HG03280 (cell line): ENCODE measurements around the gene CUL5.

ENCODE experiments used
- ATAC-seq: cut with Tn5 transposase; IDR thresholded peaks from one replicate; pipeline ENCODE4 v1.9.1; 2021; ENCODE audit warnings: mild to moderate bottlenecking, moderate library complexity; ENCODE audit not compliant: unreplicated experiment

CUL5 gene

DNA sequence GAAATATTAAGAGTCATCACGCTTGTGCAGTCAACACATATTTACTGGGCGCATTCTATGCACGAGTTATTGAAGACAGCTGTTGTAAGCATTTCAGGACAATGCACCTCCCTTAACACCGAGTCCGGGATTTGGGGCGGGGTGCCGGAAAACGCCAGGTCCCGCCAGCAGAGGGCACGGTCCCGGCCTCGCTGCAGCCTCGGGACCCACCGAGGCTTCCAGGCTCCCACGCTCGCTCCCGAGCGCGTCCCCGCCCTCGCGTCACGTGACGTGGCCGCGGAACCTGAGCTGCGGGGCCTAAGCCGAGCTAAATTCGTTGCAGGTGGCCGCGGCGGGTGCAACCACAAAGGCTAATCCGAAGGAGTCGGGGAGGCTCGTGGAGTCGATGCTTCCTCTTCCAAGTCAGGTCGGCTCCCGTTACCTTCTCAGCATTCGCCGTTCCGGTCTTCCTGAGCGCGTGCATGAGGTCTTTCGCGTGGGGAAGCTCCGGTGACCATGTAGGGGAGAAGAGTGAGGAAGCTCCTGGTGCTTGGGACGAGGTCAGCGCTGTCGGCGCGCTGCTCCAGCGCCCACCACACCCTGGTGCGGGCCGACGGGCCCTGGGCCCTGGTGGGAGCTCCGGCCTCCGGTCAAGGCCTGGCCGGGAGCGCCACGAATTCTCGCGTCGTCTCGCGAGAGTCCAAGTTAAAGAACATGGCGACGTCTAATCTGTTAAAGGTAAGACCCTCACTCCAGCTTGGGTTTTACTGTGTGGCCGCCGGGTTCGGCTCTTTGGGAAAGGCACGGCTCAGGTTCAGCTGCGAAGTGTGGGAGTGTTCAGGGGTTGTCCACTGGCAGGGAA is at the start of gene CUL5:
Gene CUL5 (plus strand): TSS at position 243 of the 841 bp plus-strand sequence. CDS start 451 bp downstream, at position 694.
- ATAC-seq = peak; percentile 88

- no peak for ATAC-seq
Observed at GRCh38 chr11:107961480-107961879, 47.2 kb upstream of the CUL5 start.

DNA sequence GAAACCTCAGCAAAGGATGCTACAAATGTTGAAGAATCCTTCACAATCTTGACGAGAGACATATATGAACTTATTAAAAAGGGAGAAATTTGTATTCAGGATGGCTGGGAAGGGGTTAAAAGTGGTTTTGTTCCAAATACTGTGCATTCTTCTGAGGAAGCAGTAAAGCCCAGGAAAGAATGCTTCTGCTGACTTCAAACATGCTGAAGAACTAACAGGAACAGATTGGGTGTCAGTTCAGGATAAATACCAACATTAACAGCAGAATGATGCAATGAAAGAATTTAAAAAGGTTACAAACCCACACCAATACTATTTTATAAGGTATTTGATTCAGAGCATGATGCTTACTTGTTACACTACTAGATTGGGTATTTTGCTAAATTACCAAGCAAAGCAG is 46.5 kb upstream of the CUL5 start:
- no peak for ATAC-seq

DNA sequence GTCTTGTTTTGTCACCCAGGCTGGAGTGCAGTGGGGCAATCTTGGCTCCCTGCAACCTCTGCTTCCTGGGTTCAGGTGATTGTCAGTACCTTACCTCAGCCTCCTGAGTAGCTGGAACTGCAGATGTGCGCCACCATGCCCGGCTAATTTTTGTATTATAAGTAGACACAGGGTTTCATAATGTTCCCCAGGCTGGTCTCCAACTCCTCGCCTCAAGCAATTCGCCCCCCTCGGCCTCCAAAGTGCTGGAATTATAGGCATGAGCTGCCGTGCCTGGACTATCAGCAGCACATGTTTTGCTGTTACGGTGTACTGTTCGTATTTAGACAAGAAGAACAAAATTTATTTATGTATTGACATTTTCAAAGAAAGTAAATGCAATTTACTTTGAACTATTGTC is 45.6 kb upstream of the CUL5 start:
- ATAC-seq = no peak

DNA sequence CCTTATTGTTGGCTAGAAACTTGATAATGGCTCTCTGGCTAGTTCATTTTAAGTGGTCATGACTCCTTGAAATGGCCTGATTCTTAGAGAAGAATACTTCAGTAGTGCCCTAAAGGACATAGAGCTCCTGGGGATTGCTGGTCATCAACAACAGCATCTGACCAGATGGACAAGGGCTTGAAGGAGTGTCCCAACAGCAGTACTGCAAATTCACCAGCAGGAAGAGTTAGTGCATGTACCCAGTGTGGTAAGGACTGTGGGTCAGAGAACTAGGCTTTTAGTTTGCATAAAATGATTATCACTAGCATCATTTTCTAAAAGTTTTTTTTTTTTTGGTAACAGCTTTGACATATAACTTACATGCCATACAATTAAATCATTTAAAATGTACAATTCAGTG is 39.5 kb upstream of the CUL5 start:
- no peak for ATAC-seq

- ATAC-seq = no peak
Observed at GRCh38 chr11:107970049-107970448, 38.6 kb upstream of the CUL5 start.

DNA sequence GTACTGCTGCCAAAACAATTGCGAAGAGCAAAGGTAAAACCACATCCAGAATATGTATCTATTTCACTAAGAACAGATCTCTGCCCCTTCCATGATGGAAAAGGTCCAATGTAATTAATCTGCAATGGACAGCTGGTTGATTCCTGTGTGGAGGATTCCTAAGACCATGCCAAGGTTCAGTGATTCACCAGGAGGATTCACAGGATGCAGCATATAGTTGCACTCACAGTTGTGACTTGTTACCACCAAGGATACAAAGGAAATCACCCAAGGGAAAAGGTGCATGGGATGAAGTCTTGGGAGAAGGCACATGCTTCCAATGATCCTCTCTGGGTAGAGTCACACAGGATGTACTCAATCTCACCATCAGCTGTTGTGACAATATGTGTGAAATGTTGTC is 35.1 kb upstream of the CUL5 start:
- ATAC-seq = no peak

DNA sequence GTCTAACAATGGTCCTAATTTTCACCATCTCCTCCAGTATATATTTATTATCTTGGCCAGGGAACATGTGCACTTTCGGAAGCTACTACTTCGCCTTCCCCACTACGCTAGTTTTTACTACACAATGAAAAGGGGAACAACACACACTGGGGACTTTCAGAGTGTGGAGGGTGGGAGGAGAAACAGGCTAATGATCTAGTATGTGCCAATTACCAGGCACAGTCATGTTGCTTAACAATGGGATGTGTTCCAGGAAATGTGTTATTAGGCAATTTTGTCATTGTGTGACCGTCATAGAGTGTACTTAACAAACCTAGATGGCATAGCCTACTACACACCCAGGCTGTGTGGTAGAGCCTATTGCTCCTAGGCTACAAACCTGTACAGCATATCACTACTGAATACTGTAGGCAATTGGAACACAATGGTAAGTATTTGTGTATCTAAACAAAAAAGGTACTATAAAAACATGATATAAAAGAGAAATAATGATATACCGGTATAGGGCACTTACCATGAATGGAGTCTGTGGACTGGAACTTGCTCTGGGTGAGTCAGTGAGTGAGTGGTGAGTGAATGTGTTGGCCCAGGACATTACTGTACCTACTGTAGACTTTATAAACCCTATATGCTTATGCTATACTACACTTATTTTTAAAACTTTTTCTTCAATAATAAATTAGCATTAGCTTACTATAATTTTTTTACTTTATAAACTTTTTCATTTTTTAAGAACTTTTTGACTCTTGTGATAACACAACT is 20.1 kb upstream of the CUL5 start:
- ATAC-seq = no peak

- no peak for ATAC-seq
Observed at GRCh38 chr11:107991868-107992414, 16.8 kb upstream of the CUL5 start.

DNA sequence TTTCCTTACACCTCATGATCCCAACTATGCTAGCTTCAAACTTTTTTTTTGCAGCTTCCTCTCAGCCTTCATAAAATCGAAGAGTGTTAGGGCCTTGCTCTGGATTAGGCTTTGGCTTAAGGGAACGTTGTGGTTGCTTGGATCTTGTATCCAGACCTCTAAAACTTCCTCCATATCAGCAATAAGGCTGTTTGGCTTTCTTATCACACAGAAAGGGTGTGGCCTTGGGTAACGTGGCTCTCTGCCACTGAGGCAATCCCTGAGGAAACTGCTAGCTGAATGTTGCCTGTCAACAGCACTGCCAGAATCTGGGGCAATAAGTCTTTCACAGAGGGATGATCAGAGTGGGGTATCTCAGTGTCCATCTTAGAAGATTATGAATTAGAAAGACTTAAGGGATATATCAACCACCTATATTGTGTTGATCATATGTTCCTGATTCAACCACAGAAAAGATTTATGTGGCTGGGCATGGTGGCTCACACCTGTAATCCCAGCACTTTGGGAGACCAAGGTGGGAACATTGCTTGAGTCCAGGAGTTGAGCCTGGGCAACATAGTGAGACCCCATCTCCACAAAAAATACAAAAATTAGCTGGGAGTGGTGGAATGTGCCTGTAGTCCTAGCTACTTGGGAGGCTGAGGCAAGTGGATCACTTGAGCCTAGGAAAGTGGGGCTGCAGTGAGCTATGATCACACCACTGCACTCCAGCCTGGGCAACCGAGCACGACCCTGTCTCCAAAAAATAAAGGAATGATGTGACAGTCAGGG is 12.5 kb upstream of the CUL5 start:
- no peak for ATAC-seq

DNA sequence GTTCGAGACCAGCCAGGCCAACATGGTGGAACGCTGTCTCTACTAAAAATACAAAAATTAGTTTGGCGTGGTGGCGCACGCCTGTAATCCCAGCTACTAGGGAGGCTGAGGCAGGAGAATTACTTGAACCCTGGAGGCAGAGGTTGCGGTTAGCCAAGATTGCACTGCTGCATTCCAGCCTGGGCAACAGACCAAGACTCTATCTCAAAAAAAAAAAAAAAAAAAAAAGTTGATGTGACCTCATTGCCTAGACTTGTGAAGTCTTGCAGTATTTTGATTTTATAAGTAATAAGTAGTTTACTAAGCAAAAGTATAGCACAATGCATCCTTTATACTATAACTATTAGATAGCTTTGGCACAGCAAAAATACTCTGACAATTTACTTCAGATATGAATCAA is 9.9 kb upstream of the CUL5 start:
- ATAC-seq = no peak

DNA sequence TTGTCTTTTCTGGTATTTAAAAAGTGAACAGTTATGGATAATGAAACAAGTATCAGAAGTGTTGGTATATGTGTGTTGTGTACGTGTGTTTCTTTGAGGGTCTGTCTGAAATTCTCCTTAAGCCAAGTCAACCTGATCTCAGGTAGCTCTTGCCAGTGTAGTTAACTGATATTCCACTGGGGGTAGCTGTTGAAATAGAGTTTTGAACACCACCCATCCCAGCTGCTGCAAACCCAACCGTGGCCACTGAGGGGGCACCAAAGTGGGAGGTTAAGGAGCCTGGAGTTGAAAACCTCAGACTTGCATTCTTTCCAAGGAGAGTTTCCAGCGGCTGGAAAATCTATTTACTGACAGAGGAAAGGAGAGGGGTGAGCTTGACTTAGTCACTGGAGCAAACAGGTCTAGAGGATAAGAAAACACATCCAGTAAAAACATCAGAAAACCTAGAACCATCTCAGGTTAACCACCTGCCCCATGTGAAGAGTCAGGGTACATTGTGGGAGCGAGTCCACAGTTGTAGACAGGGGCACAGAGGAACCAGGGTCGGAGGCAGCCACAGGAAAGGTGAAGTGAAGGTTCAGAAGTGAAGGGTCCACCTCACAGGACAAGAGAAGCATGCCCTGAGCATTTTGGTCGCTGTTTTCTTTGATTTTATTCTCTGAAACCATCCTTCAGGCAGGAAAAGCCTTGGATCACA is 8.8 kb upstream of the CUL5 start:
- peak; percentile 94 for ATAC-seq

DNA sequence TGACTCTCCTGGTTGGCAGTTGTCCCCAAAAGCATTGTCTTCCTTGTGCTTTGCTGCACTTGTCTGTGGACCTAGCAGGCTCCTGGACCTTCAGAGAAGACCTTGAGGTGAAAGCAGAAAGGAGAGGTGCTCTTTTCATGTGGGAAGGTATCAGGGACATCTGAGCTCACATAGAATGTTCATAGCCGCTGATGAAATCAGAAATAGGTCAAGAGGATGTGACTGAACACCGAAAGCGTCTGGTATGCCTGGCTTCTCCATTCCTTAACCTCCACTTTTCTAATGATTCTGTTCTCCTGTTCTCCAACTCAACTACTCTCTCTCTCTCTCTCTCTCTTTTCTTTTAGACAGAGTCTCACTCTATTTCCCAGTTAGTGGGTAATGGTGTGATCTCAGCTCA is 6.2 kb upstream of the CUL5 start:
- ATAC-seq = no peak

DNA sequence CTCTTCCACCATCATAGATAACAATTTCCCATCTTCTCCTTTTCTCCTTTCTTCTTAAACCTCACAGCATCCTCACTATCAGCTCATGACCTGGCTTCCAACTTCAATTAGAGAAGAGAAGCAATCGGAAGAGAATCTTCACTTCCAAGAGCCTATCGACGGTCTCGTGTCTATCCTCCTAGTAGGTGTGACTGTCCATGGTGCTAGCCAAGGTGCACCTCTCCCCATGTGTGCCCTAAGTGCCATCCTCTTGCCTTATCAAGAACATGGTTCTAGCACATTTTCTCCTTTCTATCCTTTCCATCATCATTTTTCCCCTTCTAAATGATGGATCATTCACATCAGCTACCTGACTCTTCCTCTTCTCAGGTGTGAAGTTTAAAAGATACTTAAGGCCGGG is 5.1 kb upstream of the CUL5 start:
- no peak for ATAC-seq

DNA sequence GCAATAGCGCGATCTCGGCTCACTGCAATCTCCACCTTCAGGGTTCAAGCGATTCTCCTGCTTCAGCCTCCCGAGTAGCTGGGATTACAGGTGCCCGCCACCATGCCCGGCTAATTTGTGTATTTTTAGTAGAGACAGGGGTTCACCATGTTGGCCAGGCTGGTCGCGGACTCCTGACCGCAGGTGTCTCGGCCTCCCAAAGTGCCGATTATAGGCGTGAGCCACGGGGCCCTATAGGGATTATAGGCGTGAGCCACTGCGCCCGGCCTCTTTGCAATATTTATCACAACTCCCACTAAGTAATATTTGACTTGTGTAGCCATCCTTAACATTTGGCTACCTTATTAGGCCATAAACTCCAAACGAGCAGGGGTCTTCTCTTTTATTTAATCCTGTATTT is 879 bp upstream of the CUL5 start:
- no peak for ATAC-seq

DNA sequence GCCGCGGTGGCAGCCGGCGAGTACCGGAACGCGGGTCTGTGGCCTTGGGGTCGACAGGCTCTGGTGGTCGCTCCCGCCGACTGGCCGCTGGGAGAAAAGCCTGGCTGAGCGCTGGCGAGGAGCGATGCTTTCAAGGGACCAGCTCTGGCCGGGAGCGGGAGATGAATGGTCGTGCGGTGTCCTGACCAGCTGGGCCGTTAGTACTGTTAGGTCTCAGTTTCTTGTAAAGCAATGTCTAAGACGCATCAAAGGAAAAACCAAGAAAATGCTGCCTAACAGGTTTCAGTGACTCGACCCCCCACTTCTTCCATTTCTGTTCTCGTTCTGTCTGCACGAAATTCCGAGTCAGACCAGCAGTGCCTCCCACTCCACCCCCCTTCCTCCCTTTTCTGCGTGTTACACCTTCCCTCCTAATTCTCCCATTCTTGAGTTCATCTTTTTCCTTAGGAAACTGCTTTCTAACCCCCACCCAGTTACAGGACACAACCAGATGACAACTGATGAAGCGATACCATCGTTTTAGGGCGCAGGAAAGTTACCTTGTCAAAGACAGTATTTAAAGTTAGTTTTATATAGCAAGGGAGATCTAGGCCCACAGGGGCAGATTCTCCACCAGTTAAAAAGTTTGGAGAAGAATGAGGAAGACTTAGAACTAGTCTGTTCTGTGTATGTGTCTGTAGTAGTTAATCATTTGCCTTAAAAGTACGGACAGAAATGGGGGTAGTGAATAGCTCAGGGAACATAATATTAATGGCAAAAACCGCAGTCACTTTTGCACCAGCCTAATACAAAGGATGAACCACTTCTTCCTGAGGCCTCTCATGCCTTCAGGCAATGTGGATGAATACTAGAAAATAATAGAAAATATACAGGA is 1.0 kb downstream of the CUL5 start:
- peak; percentile 13 for ATAC-seq

- no peak for ATAC-seq
Observed at GRCh38 chr11:108012139-108012725, 3.5 kb downstream of the CUL5 start.

- ATAC-seq = no peak
Observed at GRCh38 chr11:108016647-108017046, 7.9 kb downstream of the CUL5 start.

DNA sequence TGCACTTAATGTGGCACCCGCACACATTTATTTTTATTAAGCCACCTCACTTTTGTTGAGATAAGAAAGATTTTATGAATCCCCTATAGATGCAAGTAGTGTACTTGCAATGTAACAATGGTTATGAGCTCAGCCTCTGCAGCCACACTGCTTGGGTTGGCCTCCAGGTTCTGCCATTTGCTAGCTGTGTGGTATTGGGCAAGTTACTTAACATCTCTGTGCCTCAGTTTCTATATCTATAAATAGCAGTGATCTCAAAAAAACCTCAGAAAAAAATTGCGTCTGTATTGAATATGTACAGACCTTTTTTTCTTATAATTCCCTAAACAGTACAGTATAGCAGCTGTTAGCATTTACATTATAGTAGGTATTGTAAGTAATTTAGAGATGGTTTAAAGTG is 10.0 kb downstream of the CUL5 start:
- ATAC-seq = no peak
